GM12878 (cell line): ENCODE results near the gene GRHL1. TPM values are rescaled to one million over a fixed set of nuclear protein-coding genes. Genes with fewer than 3 reads are reported as not detected.
A peak's percentile ranks its signal among the peaks of the same experiment; 100 is the strongest.

Source experiments
- ATAC-seq: fragments of 200-7000 bp; cut with Tn5 transposase; 3 replicates; pipeline ENCODE4 v1.9.1; 2020; ENCODE audit warnings: mild to moderate bottlenecking, moderate library complexity
- BruUV-seq: library from RNA; stranded (reverse); fragments of 400-500 nt; replicated peaks from 2 replicates; lab custom pipeline; 2021; lab: Mats Ljungman, UMichigan
- CTCF ChIA-PET: fragments of 300-600 bp; sonication (Branson Sonifier 250); formaldehyde crosslinking; extraction: SDS; loops from one replicate; lab custom pipeline; 2021; ENCODE audit warnings: inconsistent platforms; lab: Yijun Ruan, JAX
- POLR2A ChIA-PET: fragments of 350-600 bp; formaldehyde crosslinking; extraction: SDS; loops from one replicate; lab custom pipeline; 2021; ENCODE audit warnings: inconsistent platforms; lab: Charles Lee
- RAD21 ChIA-PET: fragments of 300-600 bp; sonication (Branson Sonifier 250); formaldehyde crosslinking; loops from one replicate; lab custom pipeline; 2023; ENCODE audit warnings: antibody characterized with exemption; ENCODE audit not compliant: unreplicated experiment; lab: Charles Lee
- SMC1A ChIA-PET: fragments of 300-600 bp; sonication (Branson Sonifier 250); formaldehyde crosslinking; loops from one replicate; lab custom pipeline; 2023; ENCODE audit not compliant: unreplicated experiment, uncharacterized antibody; lab: Charles Lee
- DNase-seq: peaks from one replicate; pipeline ENCODE4 v3.0.0-alpha.2; 2011; ENCODE audit warnings: low read depth, low spot score
- FAIRE-seq: peaks from 3 replicates; lab custom pipeline; 2011; peaks lifted over from hg19 to GRCh38; lab: Jason Lieb, UNC
- H2AFZ ChIP-seq: 2 replicates; pipeline ENCODE4 v1.6.0; 2011; ENCODE audit warnings: low read depth, low read length, control low read depth; ENCODE audit not compliant: control insufficient read depth
- H3K27ac ChIP-seq: 2 replicates; pipeline ENCODE4 v1.5.1; 2011; ENCODE audit warnings: control low read depth; ENCODE audit not compliant: control insufficient read depth, insufficient read depth
- H3K27me3 ChIP-seq, 2 experiments: replicated peaks in 1 of 2; 2 replicates each; pipeline versions ENCODE4 v1.6.0 to v1.6.1; 2011; ENCODE audit warnings: low read length in 1 of 2; ENCODE audit not compliant: control insufficient read depth in 2 of 2, insufficient read depth in 2 of 2
- H3K36me3 ChIP-seq, 2 experiments: 2 replicates each; pipeline ENCODE4 v1.5.1; 2011; ENCODE audit warnings: low read length in 1 of 2; ENCODE audit not compliant: control insufficient read depth in 2 of 2, insufficient read depth in 2 of 2
- H3K4me1 ChIP-seq: 2 replicates; pipeline ENCODE4 v1.6.1; 2011; ENCODE audit warnings: mild to moderate bottlenecking, low read length, moderate library complexity, mixed read lengths; ENCODE audit not compliant: control insufficient read depth, insufficient read depth
- H3K4me2 ChIP-seq: 2 replicates; pipeline ENCODE4 v1.6.0; 2011; ENCODE audit warnings: control low read depth; ENCODE audit not compliant: control insufficient read depth, insufficient read depth
- H3K4me3 ChIP-seq: fragments of 200-600 bp; sonication (generic); 2 replicates; pipeline ENCODE4 v1.5.1; 2016
- H3K79me2 ChIP-seq: 2 replicates; pipeline ENCODE4 v1.6.0; 2011; ENCODE audit warnings: low read length; ENCODE audit not compliant: control insufficient read depth, insufficient read depth
- H3K9ac ChIP-seq: 2 replicates; pipeline ENCODE4 v1.8.0; 2011; ENCODE audit warnings: low read length, control low read depth, mixed read lengths; ENCODE audit not compliant: control insufficient read depth, insufficient read depth
- H3K9me3 ChIP-seq: replicated peaks from 3 replicates; pipeline ENCODE4 v1.5.1; 2011; ENCODE audit warnings: mild to moderate bottlenecking, low read length; ENCODE audit not compliant: control insufficient read depth, insufficient read depth
- H4K20me1 ChIP-seq: 2 replicates; pipeline ENCODE4 v1.6.0; 2011; ENCODE audit not compliant: control insufficient read depth, insufficient read depth
- CBX5 ChIP-seq: sonication (generic); IDR thresholded peaks from 2 replicates; pipeline ENCODE4 v1.6.1; 2016; ENCODE audit warnings: low read depth, moderate library complexity, mild to moderate bottlenecking, inconsistent platforms
- CHD4 ChIP-seq: fragments of 200-600 bp; sonication (generic); IDR thresholded peaks from 2 replicates; pipeline ENCODE4 v1.6.1; 2016; ENCODE audit warnings: mild to moderate bottlenecking
- GABPA ChIP-seq: IDR thresholded peaks from 2 replicates; pipeline ENCODE4 v1.6.1; 2014; ENCODE audit warnings: antibody characterized with exemption, low read depth, mild to moderate bottlenecking, inconsistent platforms
- MYB ChIP-seq: fragments of 150-350 bp; IDR thresholded peaks from 2 replicates; pipeline ENCODE4 v1.6.1; 2014; ENCODE audit warnings: mild to moderate bottlenecking, low read depth, low read length, borderline replicate concordance
- NBN ChIP-seq: fragments of 450-650 bp; IDR thresholded peaks from 2 replicates; pipeline ENCODE4 v1.6.1; 2016
- RAD21 ChIP-seq: IDR thresholded peaks from 2 replicates; pipeline ENCODE4 v1.6.1; 2011; ENCODE audit warnings: mild to moderate bottlenecking, low read depth, low read length, moderate library complexity; ENCODE audit not compliant: insufficient read depth
- RCOR1 ChIP-seq: conservative IDR thresholded peaks from 2 replicates; pipeline ENCODE4 v1.6.1; 2012; ENCODE audit warnings: low read depth, low read length, improper control_type of control experiment
- SMAD1 ChIP-seq: fragments of 450-650 bp; IDR thresholded peaks from 2 replicates; pipeline ENCODE4 v1.6.1; 2018; ENCODE audit warnings: mild to moderate bottlenecking, low read depth; ENCODE audit not compliant: partially characterized antibody
- SMC3 ChIP-seq: IDR thresholded peaks from 2 replicates; pipeline ENCODE4 v1.6.1; 2011; ENCODE audit warnings: low read length, improper control_type of control experiment, borderline replicate concordance
- TBL1XR1 ChIP-seq: IDR thresholded peaks from 2 replicates; pipeline ENCODE4 v1.6.1; 2012; ENCODE audit warnings: low read depth, low read length, improper control_type of control experiment
- ZNF24 ChIP-seq: fragments of 450-650 bp; IDR thresholded peaks from 2 replicates; pipeline ENCODE4 v1.6.1; 2017; ENCODE audit warnings: antibody characterized with exemption, mild to moderate bottlenecking
- ZNF384 ChIP-seq: IDR thresholded peaks from 2 replicates; pipeline ENCODE4 v1.6.1; 2012; ENCODE audit warnings: low read depth, mild to moderate bottlenecking, low read length, improper control_type of control experiment, borderline replicate concordance
- WGBS: methylation state at CpG from one replicate; pipeline ENCODE4 v1.1.6; 2016; ENCODE audit warnings: low lambda C conversion rate; ENCODE audit not compliant: insufficient replicate concordance, insufficient coverage; ENCODE audit errors: missing lambda C conversion rate; 5-methylcytosine and 5-hydroxymethylcytosine counted together
- in situ Hi-C: fragments of 300-500 bp; cut with MboI; formaldehyde crosslinking; loops from 9 replicates; pipeline ENCODE4 v1.14.3; 2018; ENCODE audit warnings: mixed read lengths
- intact Hi-C: fragments of 100-400 bp; cut with micrococcal nuclease; formaldehyde crosslinking; loops from one replicate; pipeline ENCODE4 v1.14.2; 2022; ENCODE audit not compliant: unreplicated experiment
- polyA plus RNA-seq, 11 experiments: library from polyadenylated mRNA; depleted of rRNA in 4 of 11; unstranded in 6 of 11; stranded (reverse) in 5 of 11; fragments of >200 nt; fragmentation: Nextera tagmentation in 4 of 11; fragmentation: Illumina TruSeq in 1 of 11; extraction: Ambion mirVana in 4 of 11; extraction: Trizol in 1 of 11; gene quantifications; 1 replicate in 1 of 11; 2 replicates in 10 of 11; pipeline versions ENCODE4 v1.2.1 to v1.2.3, GENCODE V29; 2011 to 2016; ENCODE audit warnings: inconsistent platforms in 2 of 11, missing spikeins in 2 of 11, low read depth in 1 of 11
- total RNA-seq, 4 experiments: library from RNA; depleted of rRNA in 3 of 4; stranded (reverse); fragments of >200 nt in 3 of 4; fragmentation: Illumina TruSeq in 1 of 4; extraction: Trizol in 1 of 4; gene quantifications; 2 replicates each; pipeline versions ENCODE4 v1.2.1 to v1.2.3, GENCODE V29; 2013 to 2021
- TF ChIP-seq, protein P1 (sequence below): fragments of 150-350 bp; IDR thresholded peaks from 2 replicates; pipeline ENCODE4 v1.6.1; 2016; ENCODE audit warnings: low read depth, low read length
- TF ChIP-seq, protein P2 (sequence below), 3 experiments: IDR thresholded peaks in 2 of 3; conservative IDR thresholded peaks in 1 of 3; 2 replicates each; pipeline ENCODE4 v1.5.1; 2011; ENCODE audit warnings: low read depth in 3 of 3, low read length in 3 of 3, mild to moderate bottlenecking in 3 of 3, control low read depth in 2 of 3, moderate library complexity in 2 of 3, inconsistent platforms in 1 of 3, mixed read lengths in 1 of 3; ENCODE audit not compliant: control insufficient read depth in 2 of 3, insufficient read depth in 1 of 3; ENCODE audit errors: extremely low read depth in 1 of 3

Gene GRHL1
- total and polyA plus RNA-seq, 10 of the 15 experiments (the other 5 are each of a cell fraction or from before 2014, with no cell fraction given): 0.09 to 0.81 (median 0.28) TPM; not detected in 1

DNA sequence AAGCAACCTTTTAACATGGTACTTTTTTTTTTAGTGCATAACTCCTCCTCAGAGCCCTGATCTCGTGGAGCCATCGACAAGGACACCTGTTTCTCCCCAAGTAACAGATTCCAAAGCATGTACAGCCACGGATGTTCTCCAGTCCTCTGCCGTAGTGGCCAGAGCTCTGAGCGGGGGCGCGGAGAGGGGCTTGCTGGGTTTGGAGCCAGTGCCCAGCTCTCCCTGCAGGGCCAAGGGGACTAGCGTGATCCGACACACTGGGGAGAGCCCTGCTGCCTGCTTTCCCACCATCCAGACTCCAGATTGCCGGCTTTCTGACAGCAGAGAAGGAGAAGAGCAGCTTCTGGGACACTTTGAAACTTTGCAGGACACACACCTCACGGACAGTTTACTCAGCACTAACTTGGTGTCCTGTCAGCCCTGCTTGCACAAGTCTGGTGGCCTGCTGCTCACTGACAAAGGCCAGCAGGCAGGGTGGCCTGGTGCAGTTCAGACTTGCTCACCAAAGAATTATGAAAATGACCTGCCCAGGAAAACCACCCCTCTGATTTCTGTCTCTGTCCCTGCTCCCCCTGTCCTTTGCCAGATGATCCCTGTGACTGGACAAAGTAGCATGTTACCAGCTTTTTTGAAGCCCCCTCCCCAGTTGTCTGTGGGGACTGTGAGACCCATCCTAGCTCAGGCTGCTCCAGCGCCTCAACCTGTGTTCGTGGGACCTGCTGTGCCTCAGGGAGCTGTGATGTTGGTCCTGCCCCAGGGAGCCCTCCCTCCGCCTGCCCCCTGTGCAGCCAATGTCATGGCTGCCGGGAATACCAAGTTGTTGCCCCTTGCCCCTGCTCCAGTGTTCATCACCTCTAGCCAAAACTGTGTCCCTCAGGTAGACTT is 96.4 kb downstream of the GRHL1 start (continued):
- TF ChIP-seq, protein P1, sequence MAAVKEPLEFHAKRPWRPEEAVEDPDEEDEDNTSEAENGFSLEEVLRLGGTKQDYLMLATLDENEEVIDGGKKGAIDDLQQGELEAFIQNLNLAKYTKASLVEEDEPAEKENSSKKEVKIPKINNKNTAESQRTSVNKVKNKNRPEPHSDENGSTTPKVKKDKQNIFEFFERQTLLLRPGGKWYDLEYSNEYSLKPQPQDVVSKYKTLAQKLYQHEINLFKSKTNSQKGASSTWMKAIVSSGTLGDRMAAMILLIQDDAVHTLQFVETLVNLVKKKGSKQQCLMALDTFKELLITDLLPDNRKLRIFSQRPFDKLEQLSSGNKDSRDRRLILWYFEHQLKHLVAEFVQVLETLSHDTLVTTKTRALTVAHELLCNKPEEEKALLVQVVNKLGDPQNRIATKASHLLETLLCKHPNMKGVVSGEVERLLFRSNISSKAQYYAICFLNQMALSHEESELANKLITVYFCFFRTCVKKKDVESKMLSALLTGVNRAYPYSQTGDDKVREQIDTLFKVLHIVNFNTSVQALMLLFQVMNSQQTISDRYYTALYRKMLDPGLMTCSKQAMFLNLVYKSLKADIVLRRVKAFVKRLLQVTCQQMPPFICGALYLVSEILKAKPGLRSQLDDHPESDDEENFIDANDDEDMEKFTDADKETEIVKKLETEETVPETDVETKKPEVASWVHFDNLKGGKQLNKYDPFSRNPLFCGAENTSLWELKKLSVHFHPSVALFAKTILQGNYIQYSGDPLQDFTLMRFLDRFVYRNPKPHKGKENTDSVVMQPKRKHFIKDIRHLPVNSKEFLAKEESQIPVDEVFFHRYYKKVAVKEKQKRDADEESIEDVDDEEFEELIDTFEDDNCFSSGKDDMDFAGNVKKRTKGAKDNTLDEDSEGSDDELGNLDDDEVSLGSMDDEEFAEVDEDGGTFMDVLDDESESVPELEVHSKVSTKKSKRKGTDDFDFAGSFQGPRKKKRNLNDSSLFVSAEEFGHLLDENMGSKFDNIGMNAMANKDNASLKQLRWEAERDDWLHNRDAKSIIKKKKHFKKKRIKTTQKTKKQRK: no peak
- no peak for TF ChIP-seq CHD4
- TF ChIP-seq RCOR1: no peak

DNA sequence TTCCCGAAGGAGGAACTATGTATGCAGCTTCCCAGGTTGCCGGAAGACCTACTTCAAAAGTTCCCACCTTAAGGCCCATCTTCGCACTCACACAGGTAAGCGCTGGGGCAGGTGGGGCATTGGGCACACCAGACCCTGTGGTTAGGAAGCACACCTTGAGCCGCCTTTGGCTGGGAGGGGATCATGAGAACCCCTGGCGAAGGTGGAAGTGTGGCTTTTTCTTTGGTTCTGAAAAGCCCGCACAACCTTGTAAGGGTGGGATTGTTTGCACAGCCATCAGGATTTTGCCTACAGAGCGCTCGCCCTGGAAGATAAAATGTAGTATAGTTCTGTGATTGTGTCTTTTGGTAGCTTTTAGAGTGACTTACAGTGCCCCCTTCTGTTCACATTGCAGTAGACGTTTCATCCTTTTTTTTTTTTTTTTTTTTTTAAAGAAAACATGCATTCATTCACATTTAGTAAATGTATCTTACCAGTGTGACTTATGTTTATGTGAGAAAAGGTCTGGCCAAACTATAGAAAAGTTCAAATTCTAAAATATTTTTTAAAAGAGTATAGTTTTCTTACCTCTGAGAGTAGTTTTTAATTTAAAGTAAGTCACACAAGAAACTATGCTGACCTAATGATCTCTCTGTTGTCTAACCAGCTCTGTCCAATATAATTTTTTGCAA is 97.1 kb downstream of the GRHL1 start:
- intact Hi-C loops (loop anchor here (1.0 kb wide), 3 partner anchors 64 to 249 kb away; no protein-coding TSS in a partner anchor), in situ Hi-C loops (loop anchor here (5.0 kb wide), 1 partner anchor 236 kb away; no protein-coding TSS in a partner anchor)
- FAIRE-seq: no peak
- Histone ChIP-seq H3K9me3 (peaks cover 2% of the 10 kb centered on the region; the same call in 1 of the 3 replicates), H3K36me3 (no peaks in the 10 kb centered on the region), H3K4me2 (no peak overlapping the region), H3K27ac (no peak overlapping the region), H4K20me1 (no peaks in the 10 kb centered on the region), H2AFZ (no peak overlapping the region), H3K9ac (no peak overlapping the region), H3K4me1 (no peaks in the 10 kb centered on the region), H3K4me3 (no peak overlapping the region), H3K27me3 (no peaks in the 10 kb centered on the region), H3K79me2 (no peaks in the 10 kb centered on the region)
- SMC1A ChIA-PET: interaction anchor here (0.6 to 5.2 kb wide), 22 partner anchors 8 to 478 kb away, joined by 3 to 46 read pairs (median 4); no protein-coding TSS in a partner anchor
- RAD21 ChIA-PET: interaction anchor here (0.6 to 4.6 kb wide), 16 partner anchors 8 to 543 kb away, joined by 3 to 70 read pairs (median 4); no protein-coding TSS in a partner anchor
- no peak for DNase-seq
- 43% methylated on average over 10 of the region's 10 CpGs for WGBS
- no TSS peak for BruUV-seq
- peak; percentile 73 for ATAC-seq
- POLR2A ChIA-PET: interaction anchor here (0.6 kb wide), 1 partner anchor 138 kb away, joined by 3 read pairs; no protein-coding TSS in a partner anchor
- CTCF ChIA-PET: interaction anchor here (0.5 to 10.0 kb wide), 33 partner anchors 9 to 908 kb away, joined by 3 to 164 read pairs (median 4); no protein-coding TSS in a partner anchor
- TF ChIP-seq RAD21: peak; percentile 72
- TF ChIP-seq TBL1XR1: no peak
- no peak for TF ChIP-seq NBN
- TF ChIP-seq, protein P2, sequence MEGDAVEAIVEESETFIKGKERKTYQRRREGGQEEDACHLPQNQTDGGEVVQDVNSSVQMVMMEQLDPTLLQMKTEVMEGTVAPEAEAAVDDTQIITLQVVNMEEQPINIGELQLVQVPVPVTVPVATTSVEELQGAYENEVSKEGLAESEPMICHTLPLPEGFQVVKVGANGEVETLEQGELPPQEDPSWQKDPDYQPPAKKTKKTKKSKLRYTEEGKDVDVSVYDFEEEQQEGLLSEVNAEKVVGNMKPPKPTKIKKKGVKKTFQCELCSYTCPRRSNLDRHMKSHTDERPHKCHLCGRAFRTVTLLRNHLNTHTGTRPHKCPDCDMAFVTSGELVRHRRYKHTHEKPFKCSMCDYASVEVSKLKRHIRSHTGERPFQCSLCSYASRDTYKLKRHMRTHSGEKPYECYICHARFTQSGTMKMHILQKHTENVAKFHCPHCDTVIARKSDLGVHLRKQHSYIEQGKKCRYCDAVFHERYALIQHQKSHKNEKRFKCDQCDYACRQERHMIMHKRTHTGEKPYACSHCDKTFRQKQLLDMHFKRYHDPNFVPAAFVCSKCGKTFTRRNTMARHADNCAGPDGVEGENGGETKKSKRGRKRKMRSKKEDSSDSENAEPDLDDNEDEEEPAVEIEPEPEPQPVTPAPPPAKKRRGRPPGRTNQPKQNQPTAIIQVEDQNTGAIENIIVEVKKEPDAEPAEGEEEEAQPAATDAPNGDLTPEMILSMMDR (IDR thresholded peaks at IDR 0.05 in 2 of 3, conservative IDR thresholded peaks at IDR 0.05 in 1 of 3; ENCODE audit: control insufficient read depth in 2 of 3, extremely low read depth in 1 of 3, insufficient read depth in 1 of 3, low read depth in 3 of 3, low read length in 3 of 3): peak; percentile 53 to 73 (median 58)
- TF ChIP-seq SMAD1: no peak
- TF ChIP-seq SMC3: peak; percentile 76; the same call in 1 of the 2 replicates
- no peak for TF ChIP-seq CBX5
- no peak for TF ChIP-seq GABPA
- TF ChIP-seq ZNF24: 0 out of 2 replicates have a peak, but pooled peaks have one; percentile 30
- no peak for TF ChIP-seq MYB
- TF ChIP-seq ZNF384: peak; percentile 99
